Gastrocnemius medialis (tissue), 4 donors: ENCODE results near the gene ATP13A5. TPM values are rescaled to one million over a fixed set of nuclear protein-coding genes. Genes with fewer than 3 reads are reported as not detected.

ENCODE experiments used
- ATAC-seq, 2 donors: fragments of 150-250 bp; one replicate each; pipeline ENCODE4 v1.9.1; 2016
- DNase-seq, 2 donors: peaks; one replicate each; pipeline ENCODE4 v3.0.0-alpha.2; 2019
- H3K27ac ChIP-seq, 4 donors: fragments of 200-600 bp; sonication (generic); 1 replicate in 1 of 4; 2 replicates in 3 of 4; pipeline ENCODE4 v1.5.1; 2016 to 2018; ENCODE audit warnings: mild to moderate bottlenecking in 2 of 4, moderate library complexity in 1 of 4
- H3K27me3 ChIP-seq, 3 donors: fragments of 200-600 bp; sonication (generic) in 2 of 3; 1 replicate in 1 of 3; 2 replicates in 2 of 3; pipeline versions ENCODE4 v1.5.1 to v1.6.0; 2016 to 2019; ENCODE audit warnings: mild to moderate bottlenecking in 1 of 3, moderate library complexity in 1 of 3
- H3K36me3 ChIP-seq, 2 donors: fragments of 200-600 bp; sonication (generic) in 1 of 2; one replicate each; pipeline ENCODE4 v1.5.1; 2017 to 2018
- H3K4me1 ChIP-seq, 2 donors: fragments of 200-600 bp; sonication (generic) in 1 of 2; one replicate each; pipeline ENCODE4 v1.5.1; 2016 to 2017; ENCODE audit warnings: mild to moderate bottlenecking in 2 of 2
- H3K4me3 ChIP-seq, 4 donors: fragments of 200-600 bp; sonication (generic) in 3 of 4; 1 replicate in 1 of 4; 2 replicates in 3 of 4; pipeline ENCODE4 v1.5.1; 2016 to 2019; ENCODE audit warnings: mild to moderate bottlenecking in 2 of 4
- H3K9me3 ChIP-seq, 3 donors: fragments of 200-600 bp; sonication (generic) in 2 of 3; 1 replicate in 1 of 3; 2 replicates in 2 of 3; pipeline ENCODE4 v1.5.1; 2016 to 2019
- CTCF ChIP-seq, 5 experiments: fragments of 450-650 bp in 3 of 5; fragments of 200-600 bp in 2 of 5; sonication (generic) in 2 of 5; IDR thresholded peaks in 4 of 5; conservative IDR thresholded peaks in 1 of 5; 1 replicate in 4 of 5; 2 replicates in 1 of 5; pipeline ENCODE4 v1.5.1; 2016 to 2019; ENCODE audit warnings: antibody characterized with exemption in 5 of 5, mild to moderate bottlenecking in 3 of 5, moderate library complexity in 3 of 5
- POLR2A ChIP-seq, 2 donors: fragments of 450-650 bp; IDR thresholded peaks; one replicate each; pipeline ENCODE4 v1.6.1; 2017; ENCODE audit warnings: antibody characterized with exemption in 2 of 2, mild to moderate bottlenecking in 2 of 2, moderate library complexity in 2 of 2
- in situ Hi-C, 4 donors: fragments of 200-750 bp; cut with MboI; loops; one replicate each; pipeline versions ENCODE4 v1.15.0 to v1.8.0; 2017; ENCODE audit warnings: low sequenced_read_pairs in 4 of 4
- intact Hi-C: fragments of 100-400 bp; cut with DNase I; formaldehyde crosslinking; loops from one replicate; pipeline ENCODE4 v1.15.1; 2023; ENCODE audit warnings: low total_unique reads
- total RNA-seq, 4 donors: library from RNA; depleted of rRNA; stranded (reverse); fragments of >200 nt; gene quantifications; one replicate each; pipeline versions ENCODE4 v1.1.0 to v1.2.3, GENCODE V29; 2016

The ATP13A5 gene
- total RNA-seq, 4 donors from 2014 or later, result not detected

GRCh38 chr3:193269343-193270028 lies 109.1 kb downstream of the ATP13A5 start:
- Histone ChIP-seq H3K27me3 (no peaks in the 10 kb centered on the region), H3K36me3 (no peaks in the 10 kb centered on the region), H3K4me1 (peaks cover 9 to 12% of the 10 kb centered on the region in 2 donors), H3K4me3 (no peak overlapping the region), H3K9me3 (no peaks in the 10 kb centered on the region), H3K27ac (no peak overlapping the region)
- in situ Hi-C loops, result no loop called here
- DNase-seq (no peak), ATAC-seq (no peak)
- intact Hi-C loops, result no loop called here
- TF ChIP-seq POLR2A (IDR thresholded peaks at IDR 0.05) (no peak), CTCF (IDR thresholded peaks at IDR 0.05 in 4 of 5, conservative IDR thresholded peaks at IDR 0.05 in 1 of 5) (no peak)

DNA sequence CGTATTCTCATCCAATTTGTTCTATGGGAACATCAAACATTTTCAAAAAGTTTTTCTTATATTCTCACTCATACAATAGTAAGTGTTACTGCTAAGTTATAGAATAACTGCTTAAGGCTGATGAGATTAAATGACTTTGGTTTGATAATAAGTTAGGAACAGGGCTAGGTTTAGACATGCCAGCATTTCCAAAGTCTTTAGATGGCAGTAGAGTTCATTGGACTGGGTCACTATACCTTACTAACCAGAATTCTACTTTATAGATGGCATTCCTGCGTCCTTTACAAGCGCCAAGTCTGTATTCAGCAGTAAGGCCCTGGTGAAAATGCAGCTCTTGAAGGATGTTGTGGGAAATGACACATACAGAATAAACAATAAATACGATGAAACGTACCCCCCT lies 115.8 kb downstream of the ATP13A5 start:
- Histone ChIP-seq H3K4me1 (no peaks in the 10 kb centered on the region), H3K4me3 (no peak overlapping the region), H3K9me3 (no peaks in the 10 kb centered on the region), H3K27me3 (no peaks in the 10 kb centered on the region), H3K27ac (no peak overlapping the region), H3K36me3 (no peaks in the 10 kb centered on the region)
- in situ Hi-C loops (no loop called here), intact Hi-C loops (no loop called here)
- TF ChIP-seq POLR2A (IDR thresholded peaks at IDR 0.05) (no peak), CTCF (IDR thresholded peaks at IDR 0.05 in 4 of 5, conservative IDR thresholded peaks at IDR 0.05 in 1 of 5) (no peak)
- DNase-seq (no peak), ATAC-seq (peak in 1 of 2 donors; percentile 30)

GRCh38 chr3:193261970-193262369 lies 116.6 kb downstream of the ATP13A5 start:
- Histone ChIP-seq H3K4me3 (no peak overlapping the region), H3K27ac (no peak overlapping the region), H3K4me1 (no peaks in the 10 kb centered on the region), H3K9me3 (no peaks in the 10 kb centered on the region), H3K27me3 (no peaks in the 10 kb centered on the region), H3K36me3 (no peaks in the 10 kb centered on the region)
- ATAC-seq, result no peak
- in situ Hi-C loops, result no loop called here
- intact Hi-C loops, result no loop called here
- TF ChIP-seq CTCF (IDR thresholded peaks at IDR 0.05 in 4 of 5, conservative IDR thresholded peaks at IDR 0.05 in 1 of 5), result no peak
- TF ChIP-seq POLR2A (IDR thresholded peaks at IDR 0.05), result no peak
- DNase-seq, result no peak

DNA sequence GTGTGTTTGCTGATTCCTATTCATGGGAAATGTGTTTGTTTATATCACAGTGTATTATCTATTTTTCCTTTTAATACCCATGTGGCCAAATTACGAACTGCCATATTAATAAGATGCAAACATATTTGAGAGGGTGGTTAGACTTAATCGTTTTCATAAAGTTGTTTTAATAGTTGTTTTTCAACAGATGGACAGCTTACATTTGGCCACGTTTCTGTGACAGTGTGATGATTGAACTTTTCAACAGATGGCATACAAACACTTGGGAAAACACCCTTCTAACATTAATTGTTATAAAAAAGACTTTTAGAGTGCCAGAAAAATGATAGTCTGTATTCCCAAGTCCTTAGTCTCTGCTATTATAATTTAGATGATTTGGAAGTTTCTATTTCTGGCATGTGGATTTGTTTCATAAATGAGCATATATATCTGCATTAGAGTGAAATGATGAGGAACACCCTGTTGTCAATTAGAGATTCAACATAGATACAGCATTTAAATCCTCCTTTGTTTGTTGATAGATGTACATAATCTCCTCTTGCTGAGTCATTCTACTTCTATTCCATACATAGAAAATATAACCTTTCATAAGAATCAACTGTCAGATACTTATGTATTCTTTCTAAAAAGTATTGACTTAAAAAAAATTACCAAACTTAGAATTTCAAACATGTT lies 124.4 kb downstream of the ATP13A5 start:
- intact Hi-C loops, result no loop called here
- no peak for ATAC-seq

More for the DNA sequence above, 124.4 kb downstream of the ATP13A5 start:
- TF ChIP-seq POLR2A (IDR thresholded peaks at IDR 0.05) (no peak), CTCF (IDR thresholded peaks at IDR 0.05 in 4 of 5, conservative IDR thresholded peaks at IDR 0.05 in 1 of 5) (no peak)
- H3K4me3 ChIP-seq, result no peak overlapping the region
- H3K9me3 ChIP-seq, result peaks cover 0 to 8% (median 3%) of the 10 kb centered on the region in 3 donors
- no peaks in the 10 kb centered on the region for H3K27me3 ChIP-seq
- H3K4me1 ChIP-seq, result peaks cover 0 to 8% of the 10 kb centered on the region in 2 donors
- in situ Hi-C loops, result no loop called here
- no peak for DNase-seq
- no peak overlapping the region for H3K27ac ChIP-seq
- peaks cover 0 to 2% of the 10 kb centered on the region in 2 donors for H3K36me3 ChIP-seq
